Activated CD8-positive, alpha-beta memory T cell treated with anti-CD3 and anti-CD28 coated beads for 1 hour (primary cell): ENCODE data around the gene LZTR1.
"Not testable (repeated sequence)": the region's sequence is repeated elsewhere in the genome, so short reads cannot be mapped to it uniquely, and the experiment has no call there.

Experiments
- DNase-seq, 2 donors: peaks; one replicate each; pipeline ENCODE4 v3.0.0-alpha.2; 2020; ENCODE audit warnings: low read depth in 1 of 2; ENCODE audit errors: extremely low read depth in 1 of 2

LZTR1 gene

GRCh38 chr22:20965104-20965887, 16.8 kb upstream of the LZTR1 start:
- no peak for DNase-seq

GRCh38 chr22:20965888-20966855, 15.9 kb upstream of the LZTR1 start:
- no peak for DNase-seq

GRCh38 chr22:20966883-20967696, 15.0 kb upstream of the LZTR1 start, which contains the start of gene AIFM3:
Gene AIFM3, plus strand, starts transcription at chr22:20967255. Its CDS starts 690 bp downstream, at chr22:20967945.
- no peak for DNase-seq

GRCh38 chr22:20967697-20968211, 14.3 kb upstream of the LZTR1 start:
- DNase-seq: no peak

GRCh38 chr22:20968281-20968977, 13.7 kb upstream of the LZTR1 start:
- no peak for DNase-seq

- DNase-seq: no peak
Measured at GRCh38 chr22:20970939-20971657, 11.0 kb upstream of the LZTR1 start.

- not testable (repeated sequence) for DNase-seq
Measured at GRCh38 chr22:20972014-20972694, 9.9 kb upstream of the LZTR1 start.

- DNase-seq: no peak
Measured at GRCh38 chr22:20972933-20973577, 9.0 kb upstream of the LZTR1 start.

GRCh38 chr22:20973634-20974286, 8.3 kb upstream of the LZTR1 start:
- DNase-seq: no peak

- no peak for DNase-seq
Measured at GRCh38 chr22:20974336-20974955, 7.7 kb upstream of the LZTR1 start.

- DNase-seq: no peak
Measured at GRCh38 chr22:20975541-20976290, 6.4 kb upstream of the LZTR1 start.

GRCh38 chr22:20976291-20976877, 5.7 kb upstream of the LZTR1 start:
- DNase-seq: no peak

- no peak for DNase-seq
Measured at GRCh38 chr22:20977019-20977418, 5.1 kb upstream of the LZTR1 start.

- DNase-seq: no peak
Measured at GRCh38 chr22:20977516-20978170, 4.5 kb upstream of the LZTR1 start.

- no peak for DNase-seq
Measured at GRCh38 chr22:20978419-20978818, 3.7 kb upstream of the LZTR1 start.
